WTC11 (cell line): ENCODE measurements around the gene SRPRB. TPM values are rescaled to one million over a fixed set of nuclear protein-coding genes. Genes with fewer than 3 reads are reported as not detected.

Experiments
- ATAC-seq: fragments of 200-7000 bp; cut with Tn5 transposase; 2 replicates; pipeline ENCODE4 v1.10.0; 2021; ENCODE audit warnings: mild to moderate bottlenecking, moderate library complexity
- CTCF ChIA-PET: fragments of 300-600 bp; sonication (Branson Sonifier 250); formaldehyde crosslinking; loops from one replicate; lab custom pipeline; 2021; ENCODE audit warnings: antibody characterized with exemption; lab: Charles Lee
- POLR2A ChIA-PET: fragments of 350-600 bp; sonication (Branson Sonifier 250); formaldehyde crosslinking; loops from one replicate; lab custom pipeline; 2021; ENCODE audit warnings: antibody characterized with exemption; lab: Charles Lee
- DNase-seq: peaks from one replicate; pipeline ENCODE4 v3.0.0; 2021; ENCODE audit warnings: low spot score
- H3K27ac Mint-ChIP-seq: 2 replicates; pipeline ENCODE4 v1.8.0; 2021; ENCODE audit warnings: mixed read lengths
- H3K27me3 Mint-ChIP-seq: 2 replicates; pipeline ENCODE4 v1.8.0; 2021; ENCODE audit warnings: low read depth, mild to moderate bottlenecking, moderate library complexity, mixed read lengths
- H3K36me3 Mint-ChIP-seq: 2 replicates; pipeline ENCODE4 v1.8.0; 2021; ENCODE audit warnings: mixed read lengths
- H3K4me1 Mint-ChIP-seq: 2 replicates; pipeline ENCODE4 v1.8.0; 2022; ENCODE audit warnings: mixed read lengths
- H3K4me3 Mint-ChIP-seq: 2 replicates; pipeline ENCODE4 v1.8.0; 2021; ENCODE audit warnings: mild to moderate bottlenecking, moderate library complexity, mixed read lengths
- H3K9me3 Mint-ChIP-seq: 2 replicates; pipeline ENCODE4 v1.8.0; 2021; ENCODE audit warnings: mixed read lengths
- ATF1 ChIP-seq: sonication (generic); formaldehyde crosslinking; IDR thresholded peaks from 2 replicates; pipeline ENCODE4 v1.8.1; 2023; ENCODE audit warnings: mild to moderate bottlenecking, moderate library complexity, missing genetic modification reagents
- CREM ChIP-seq: sonication (generic); formaldehyde crosslinking; IDR thresholded peaks from 2 replicates; pipeline ENCODE4 v1.8.1; 2022; ENCODE audit warnings: mild to moderate bottlenecking, missing genetic modification reagents, moderate library complexity
- ELF4 ChIP-seq: sonication (generic); formaldehyde crosslinking; IDR thresholded peaks from 2 replicates; pipeline ENCODE4 v1.8.1; 2022; ENCODE audit warnings: low read depth, mild to moderate bottlenecking, moderate library complexity, missing genetic modification reagents
- HMGA2 ChIP-seq: fragments of 250-450 bp; sonication (Bioruptor Pico); IDR thresholded peaks from 2 replicates; pipeline ENCODE4 v1.4.0; 2021; ENCODE audit warnings: mild to moderate bottlenecking, moderate library complexity
- IRF2 ChIP-seq: sonication (generic); formaldehyde crosslinking; IDR thresholded peaks from 2 replicates; pipeline ENCODE4 v1.8.0; 2022; ENCODE audit warnings: low read depth, missing genetic modification reagents, borderline replicate concordance
- ZBTB21 ChIP-seq: sonication (generic); formaldehyde crosslinking; IDR thresholded peaks from 2 replicates; pipeline ENCODE4 v1.8.1; 2023; ENCODE audit warnings: mild to moderate bottlenecking, missing genetic modification reagents, borderline replicate concordance
- ZNF263 ChIP-seq: sonication (generic); formaldehyde crosslinking; IDR thresholded peaks from 2 replicates; pipeline ENCODE4 v1.8.1; 2022; ENCODE audit warnings: low read depth, mild to moderate bottlenecking, moderate library complexity, missing genetic modification reagents
- total RNA-seq: library from RNA; stranded (reverse); gene quantifications from 3 replicates; pipeline ENCODE4 v1.2.3, GENCODE V29; 2021
- TF ChIP-seq, protein P1 (sequence below): sonication (generic); formaldehyde crosslinking; IDR thresholded peaks from 2 replicates; pipeline ENCODE4 v1.8.1; 2022; ENCODE audit warnings: mild to moderate bottlenecking, moderate library complexity, missing genetic modification reagents
- TF ChIP-seq, protein P2 (sequence below): sonication (generic); formaldehyde crosslinking; IDR thresholded peaks from 2 replicates; pipeline ENCODE4 v1.8.0; 2022; ENCODE audit warnings: mild to moderate bottlenecking, missing genetic modification reagents
- TF ChIP-seq, protein P3 (sequence below): sonication (generic); formaldehyde crosslinking; IDR thresholded peaks from 2 replicates; pipeline ENCODE4 v1.8.0; 2022; ENCODE audit warnings: mild to moderate bottlenecking, missing genetic modification reagents
- TF ChIP-seq, protein P4 (sequence below): fragments of 250-450 bp; sonication (Bioruptor Pico); IDR thresholded peaks from 2 replicates; pipeline ENCODE4 v2.1.2; 2022; ENCODE audit warnings: mild to moderate bottlenecking, moderate library complexity
- TF ChIP-seq, protein P5 (sequence below): sonication (generic); formaldehyde crosslinking; IDR thresholded peaks from 2 replicates; pipeline ENCODE4 v1.8.0; 2022; ENCODE audit warnings: mild to moderate bottlenecking, missing genetic modification reagents
- TF ChIP-seq, protein P6 (sequence below): sonication (generic); formaldehyde crosslinking; IDR thresholded peaks from 2 replicates; pipeline ENCODE4 v1.8.1; 2022; ENCODE audit warnings: low read depth, missing genetic modification reagents, borderline replicate concordance
- TF ChIP-seq, protein P7 (sequence below): sonication (generic); formaldehyde crosslinking; IDR thresholded peaks from 2 replicates; pipeline ENCODE4 v1.8.0; 2022; ENCODE audit warnings: missing genetic modification reagents
- TF ChIP-seq, protein P8 (sequence below): sonication (generic); formaldehyde crosslinking; IDR thresholded peaks from 2 replicates; pipeline ENCODE4 v1.8.0; 2023; ENCODE audit warnings: missing genetic modification reagents

Gene SRPRB
- total RNA-seq, 1 experiment from 2014 or later: 40.9 TPM

DNA sequence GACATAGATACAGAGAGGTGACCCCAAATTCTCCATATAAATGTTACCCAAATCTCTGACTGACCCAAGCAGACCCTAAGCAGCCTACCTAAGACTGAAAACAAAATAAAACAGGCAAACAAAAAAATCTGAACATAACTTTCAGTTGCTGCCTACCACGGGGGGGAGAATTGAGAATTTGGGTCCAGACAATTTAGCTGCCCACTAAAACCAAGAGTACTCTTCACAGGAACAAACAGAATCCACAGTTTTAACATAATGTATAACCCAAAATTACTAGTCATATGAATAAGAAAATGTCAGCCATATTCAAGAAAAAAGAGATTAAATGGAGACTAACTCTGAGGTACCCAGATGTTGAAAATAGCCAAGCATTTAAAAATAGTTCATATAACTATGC lies 44.4 kb downstream of the SRPRB start:
- no peak for ATAC-seq
- no peak overlapping the region for H3K4me3 Mint-ChIP-seq
- CTCF ChIA-PET: no interaction called here

DNA sequence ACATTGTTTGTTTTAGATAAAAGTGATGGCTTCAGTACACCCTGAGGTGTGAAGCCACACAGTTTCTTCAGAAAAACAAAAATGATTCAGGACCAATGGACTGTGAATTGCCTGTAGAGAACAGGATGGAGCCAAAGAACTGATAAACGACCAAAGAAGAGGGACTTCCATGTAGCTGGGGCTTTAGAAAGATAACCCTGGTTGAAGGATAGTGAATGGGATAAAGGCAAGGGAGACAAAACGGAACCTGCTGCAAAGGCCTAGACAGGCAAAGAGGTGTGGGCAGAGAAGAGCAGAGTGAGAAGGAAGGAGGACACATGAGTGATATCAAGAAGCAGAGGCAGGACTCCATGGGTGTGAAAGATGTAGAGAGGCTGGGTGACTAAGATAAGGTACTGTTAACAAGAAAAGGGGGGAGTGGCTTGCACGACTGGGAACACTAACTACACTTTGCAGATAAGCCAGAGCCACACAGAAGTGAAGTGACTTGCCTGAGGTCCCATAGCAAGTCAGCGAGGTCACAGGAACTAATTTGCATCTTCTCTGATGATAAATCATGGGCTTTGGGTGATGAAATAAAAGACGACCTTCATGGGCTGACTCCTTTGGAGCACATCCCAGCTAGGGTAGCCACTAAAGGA lies 45.8 kb downstream of the SRPRB start:
- CTCF ChIA-PET: interaction anchor here (1.0 kb wide), 1 partner anchor 14 kb away, joined by 3 read pairs; no protein-coding TSS in a partner anchor
- Mint-ChIP-seq H3K9me3 (no peaks in the 10 kb centered on the region), H3K4me1 (peaks cover 24% of the 10 kb centered on the region), H3K36me3 (no peaks in the 10 kb centered on the region), H3K27ac (no peak overlapping the region), H3K27me3 (no peaks in the 10 kb centered on the region), H3K4me3 (no peak overlapping the region)
- POLR2A ChIA-PET: no interaction called here
- no peak for DNase-seq
- ATAC-seq: no peak
- TF ChIP-seq CREM (CRISPR knock-in tag): no peak
- no peak for TF ChIP-seq IRF2 (CRISPR knock-in tag)
- TF ChIP-seq, protein P1, sequence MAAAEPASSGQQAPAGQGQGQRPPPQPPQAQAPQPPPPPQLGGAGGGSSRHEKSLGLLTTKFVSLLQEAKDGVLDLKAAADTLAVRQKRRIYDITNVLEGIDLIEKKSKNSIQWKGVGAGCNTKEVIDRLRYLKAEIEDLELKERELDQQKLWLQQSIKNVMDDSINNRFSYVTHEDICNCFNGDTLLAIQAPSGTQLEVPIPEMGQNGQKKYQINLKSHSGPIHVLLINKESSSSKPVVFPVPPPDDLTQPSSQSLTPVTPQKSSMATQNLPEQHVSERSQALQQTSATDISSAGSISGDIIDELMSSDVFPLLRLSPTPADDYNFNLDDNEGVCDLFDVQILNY (CRISPR knock-in tag): no peak
- no peak for TF ChIP-seq ATF1 (CRISPR knock-in tag)
- no peak for TF ChIP-seq ZNF263 (CRISPR knock-in tag)

More for the DNA sequence above, 44.4 kb downstream of the SRPRB start:
- no peak for DNase-seq
- no peak overlapping the region for H3K27ac Mint-ChIP-seq
- no peaks in the 10 kb centered on the region for H3K36me3 Mint-ChIP-seq
- peaks cover 13% of the 10 kb centered on the region for H3K4me1 Mint-ChIP-seq
- no peak for TF ChIP-seq HMGA2 (CRISPR knock-in tag)
- TF ChIP-seq, protein P2, sequence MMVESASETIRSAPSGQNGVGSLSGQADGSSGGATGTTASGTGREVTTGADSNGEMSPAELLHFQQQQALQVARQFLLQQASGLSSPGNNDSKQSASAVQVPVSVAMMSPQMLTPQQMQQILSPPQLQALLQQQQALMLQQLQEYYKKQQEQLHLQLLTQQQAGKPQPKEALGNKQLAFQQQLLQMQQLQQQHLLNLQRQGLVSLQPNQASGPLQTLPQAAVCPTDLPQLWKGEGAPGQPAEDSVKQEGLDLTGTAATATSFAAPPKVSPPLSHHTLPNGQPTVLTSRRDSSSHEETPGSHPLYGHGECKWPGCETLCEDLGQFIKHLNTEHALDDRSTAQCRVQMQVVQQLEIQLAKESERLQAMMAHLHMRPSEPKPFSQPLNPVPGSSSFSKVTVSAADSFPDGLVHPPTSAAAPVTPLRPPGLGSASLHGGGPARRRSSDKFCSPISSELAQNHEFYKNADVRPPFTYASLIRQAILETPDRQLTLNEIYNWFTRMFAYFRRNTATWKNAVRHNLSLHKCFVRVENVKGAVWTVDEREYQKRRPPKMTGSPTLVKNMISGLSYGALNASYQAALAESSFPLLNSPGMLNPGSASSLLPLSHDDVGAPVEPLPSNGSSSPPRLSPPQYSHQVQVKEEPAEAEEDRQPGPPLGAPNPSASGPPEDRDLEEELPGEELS (CRISPR knock-in tag): no peak
- H3K27me3 Mint-ChIP-seq: no peaks in the 10 kb centered on the region
- no peaks in the 10 kb centered on the region for H3K9me3 Mint-ChIP-seq
- POLR2A ChIA-PET: no interaction called here

DNA sequence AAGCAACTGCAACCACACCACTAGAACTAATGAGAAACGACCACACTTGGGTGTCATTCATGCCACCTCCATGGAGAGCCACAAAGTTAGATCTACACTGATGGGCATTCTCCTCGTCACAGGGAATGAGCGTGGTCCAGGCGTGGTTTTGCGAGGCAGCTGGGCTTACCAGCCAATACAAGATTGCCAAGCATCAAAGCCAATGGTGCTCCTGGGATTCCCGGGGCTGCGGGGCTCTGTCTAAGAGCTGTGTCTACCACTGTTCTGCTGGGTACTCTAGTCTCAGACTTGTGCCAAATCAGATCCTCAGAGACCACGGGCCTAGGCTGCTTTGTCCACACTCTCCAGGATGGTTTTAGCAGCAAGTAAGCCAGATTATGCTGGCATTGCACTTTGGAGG lies 46.3 kb downstream of the SRPRB start:
- Mint-ChIP-seq H3K4me3 (no peak overlapping the region), H3K27ac (no peak overlapping the region), H3K27me3 (no peaks in the 10 kb centered on the region), H3K36me3 (no peaks in the 10 kb centered on the region), H3K9me3 (no peaks in the 10 kb centered on the region), H3K4me1 (peaks cover 24% of the 10 kb centered on the region)
- no peak for ATAC-seq
- ChIA-PET POLR2A (no interaction called here), CTCF (interaction anchor here (1.0 kb wide), 1 partner anchor 13 kb away, joined by 3 read pairs; no protein-coding TSS in a partner anchor)
- DNase-seq: no peak
- TF ChIP-seq, protein P3, sequence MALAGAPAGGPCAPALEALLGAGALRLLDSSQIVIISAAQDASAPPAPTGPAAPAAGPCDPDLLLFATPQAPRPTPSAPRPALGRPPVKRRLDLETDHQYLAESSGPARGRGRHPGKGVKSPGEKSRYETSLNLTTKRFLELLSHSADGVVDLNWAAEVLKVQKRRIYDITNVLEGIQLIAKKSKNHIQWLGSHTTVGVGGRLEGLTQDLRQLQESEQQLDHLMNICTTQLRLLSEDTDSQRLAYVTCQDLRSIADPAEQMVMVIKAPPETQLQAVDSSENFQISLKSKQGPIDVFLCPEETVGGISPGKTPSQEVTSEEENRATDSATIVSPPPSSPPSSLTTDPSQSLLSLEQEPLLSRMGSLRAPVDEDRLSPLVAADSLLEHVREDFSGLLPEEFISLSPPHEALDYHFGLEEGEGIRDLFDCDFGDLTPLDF (CRISPR knock-in tag): no peak
- TF ChIP-seq, protein P4, sequence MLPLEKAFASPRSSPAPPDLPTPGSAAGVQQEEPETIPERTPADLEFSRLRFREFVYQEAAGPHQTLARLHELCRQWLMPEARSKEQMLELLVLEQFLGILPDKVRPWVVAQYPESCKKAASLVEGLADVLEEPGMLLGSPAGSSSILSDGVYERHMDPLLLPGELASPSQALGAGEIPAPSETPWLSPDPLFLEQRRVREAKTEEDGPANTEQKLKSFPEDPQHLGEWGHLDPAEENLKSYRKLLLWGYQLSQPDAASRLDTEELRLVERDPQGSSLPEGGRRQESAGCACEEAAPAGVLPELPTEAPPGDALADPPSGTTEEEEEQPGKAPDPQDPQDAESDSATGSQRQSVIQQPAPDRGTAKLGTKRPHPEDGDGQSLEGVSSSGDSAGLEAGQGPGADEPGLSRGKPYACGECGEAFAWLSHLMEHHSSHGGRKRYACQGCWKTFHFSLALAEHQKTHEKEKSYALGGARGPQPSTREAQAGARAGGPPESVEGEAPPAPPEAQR (CRISPR knock-in tag): no peak
- TF ChIP-seq, protein P5, sequence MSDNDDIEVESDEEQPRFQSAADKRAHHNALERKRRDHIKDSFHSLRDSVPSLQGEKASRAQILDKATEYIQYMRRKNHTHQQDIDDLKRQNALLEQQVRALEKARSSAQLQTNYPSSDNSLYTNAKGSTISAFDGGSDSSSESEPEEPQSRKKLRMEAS: no peak
- TF ChIP-seq ATF1 (CRISPR knock-in tag) (no peak), ZBTB21 (CRISPR knock-in tag) (no peak), ELF4 (CRISPR knock-in tag) (no peak)
- TF ChIP-seq, protein P6, sequence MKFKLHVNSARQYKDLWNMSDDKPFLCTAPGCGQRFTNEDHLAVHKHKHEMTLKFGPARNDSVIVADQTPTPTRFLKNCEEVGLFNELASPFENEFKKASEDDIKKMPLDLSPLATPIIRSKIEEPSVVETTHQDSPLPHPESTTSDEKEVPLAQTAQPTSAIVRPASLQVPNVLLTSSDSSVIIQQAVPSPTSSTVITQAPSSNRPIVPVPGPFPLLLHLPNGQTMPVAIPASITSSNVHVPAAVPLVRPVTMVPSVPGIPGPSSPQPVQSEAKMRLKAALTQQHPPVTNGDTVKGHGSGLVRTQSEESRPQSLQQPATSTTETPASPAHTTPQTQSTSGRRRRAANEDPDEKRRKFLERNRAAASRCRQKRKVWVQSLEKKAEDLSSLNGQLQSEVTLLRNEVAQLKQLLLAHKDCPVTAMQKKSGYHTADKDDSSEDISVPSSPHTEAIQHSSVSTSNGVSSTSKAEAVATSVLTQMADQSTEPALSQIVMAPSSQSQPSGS: no peak
- TF ChIP-seq, protein P7, sequence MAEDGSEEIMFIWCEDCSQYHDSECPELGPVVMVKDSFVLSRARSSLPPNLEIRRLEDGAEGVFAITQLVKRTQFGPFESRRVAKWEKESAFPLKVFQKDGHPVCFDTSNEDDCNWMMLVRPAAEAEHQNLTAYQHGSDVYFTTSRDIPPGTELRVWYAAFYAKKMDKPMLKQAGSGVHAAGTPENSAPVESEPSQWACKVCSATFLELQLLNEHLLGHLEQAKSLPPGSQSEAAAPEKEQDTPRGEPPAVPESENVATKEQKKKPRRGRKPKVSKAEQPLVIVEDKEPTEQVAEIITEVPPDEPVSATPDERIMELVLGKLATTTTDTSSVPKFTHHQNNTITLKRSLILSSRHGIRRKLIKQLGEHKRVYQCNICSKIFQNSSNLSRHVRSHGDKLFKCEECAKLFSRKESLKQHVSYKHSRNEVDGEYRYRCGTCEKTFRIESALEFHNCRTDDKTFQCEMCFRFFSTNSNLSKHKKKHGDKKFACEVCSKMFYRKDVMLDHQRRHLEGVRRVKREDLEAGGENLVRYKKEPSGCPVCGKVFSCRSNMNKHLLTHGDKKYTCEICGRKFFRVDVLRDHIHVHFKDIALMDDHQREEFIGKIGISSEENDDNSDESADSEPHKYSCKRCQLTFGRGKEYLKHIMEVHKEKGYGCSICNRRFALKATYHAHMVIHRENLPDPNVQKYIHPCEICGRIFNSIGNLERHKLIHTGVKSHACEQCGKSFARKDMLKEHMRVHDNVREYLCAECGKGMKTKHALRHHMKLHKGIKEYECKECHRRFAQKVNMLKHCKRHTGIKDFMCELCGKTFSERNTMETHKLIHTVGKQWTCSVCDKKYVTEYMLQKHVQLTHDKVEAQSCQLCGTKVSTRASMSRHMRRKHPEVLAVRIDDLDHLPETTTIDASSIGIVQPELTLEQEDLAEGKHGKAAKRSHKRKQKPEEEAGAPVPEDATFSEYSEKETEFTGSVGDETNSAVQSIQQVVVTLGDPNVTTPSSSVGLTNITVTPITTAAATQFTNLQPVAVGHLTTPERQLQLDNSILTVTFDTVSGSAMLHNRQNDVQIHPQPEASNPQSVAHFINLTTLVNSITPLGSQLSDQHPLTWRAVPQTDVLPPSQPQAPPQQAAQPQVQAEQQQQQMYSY: no peak
- TF ChIP-seq, protein P8, sequence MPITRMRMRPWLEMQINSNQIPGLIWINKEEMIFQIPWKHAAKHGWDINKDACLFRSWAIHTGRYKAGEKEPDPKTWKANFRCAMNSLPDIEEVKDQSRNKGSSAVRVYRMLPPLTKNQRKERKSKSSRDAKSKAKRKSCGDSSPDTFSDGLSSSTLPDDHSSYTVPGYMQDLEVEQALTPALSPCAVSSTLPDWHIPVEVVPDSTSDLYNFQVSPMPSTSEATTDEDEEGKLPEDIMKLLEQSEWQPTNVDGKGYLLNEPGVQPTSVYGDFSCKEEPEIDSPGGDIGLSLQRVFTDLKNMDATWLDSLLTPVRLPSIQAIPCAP (CRISPR knock-in tag): no peak
